KOPT-K1 (cell line): ENCODE measurements around the gene SYCP2.

Experiments used
- H3K27ac ChIP-seq: fragments of 200-600 bp; sonication (generic); 2 replicates; pipeline ENCODE4 v1.5.1; 2016; ENCODE audit warnings: antibody characterized with exemption, mild to moderate bottlenecking, low read depth, low read length; ENCODE audit not compliant: poor library complexity, severe bottlenecking
- H3K36me3 ChIP-seq: fragments of 200-600 bp; sonication (generic); 2 replicates; pipeline ENCODE4 v1.5.1; 2017; ENCODE audit warnings: antibody characterized with exemption, mild to moderate bottlenecking, low read length, moderate library complexity; ENCODE audit not compliant: insufficient read depth
- H3K9me3 ChIP-seq: fragments of 200-600 bp; sonication (generic); 2 replicates; pipeline ENCODE4 v1.5.1; 2017; ENCODE audit warnings: antibody characterized with exemption, low read length, mild to moderate bottlenecking; ENCODE audit not compliant: insufficient read depth, poor library complexity, severe bottlenecking

Gene SYCP2

GRCh38 chr20:59850018-59850641 lies 83.3 kb downstream of the SYCP2 start:
- no peaks in the 10 kb centered on the region for H3K9me3 ChIP-seq
- H3K27ac ChIP-seq = no peak overlapping the region
- H3K36me3 ChIP-seq = peaks cover 68% of the 10 kb centered on the region

- Histone ChIP-seq H3K36me3 (peaks cover 71% of the 10 kb centered on the region), H3K27ac (no peak overlapping the region), H3K9me3 (no peaks in the 10 kb centered on the region)
These were observed 85.3 kb downstream of the SYCP2 start for GRCh38 chr20:59848182-59848581.

- Histone ChIP-seq H3K9me3 (no peaks in the 10 kb centered on the region), H3K27ac (no peak overlapping the region), H3K36me3 (peaks cover 85% of the 10 kb centered on the region)
These were observed 88.0 kb downstream of the SYCP2 start for GRCh38 chr20:59845472-59845871.

- Histone ChIP-seq H3K9me3 (no peaks in the 10 kb centered on the region), H3K27ac (no peak overlapping the region), H3K36me3 (peaks cover 86% of the 10 kb centered on the region)
These were observed 94.0 kb downstream of the SYCP2 start for GRCh38 chr20:59839400-59839799.

GRCh38 chr20:59837623-59838394 lies 95.6 kb downstream of the SYCP2 start:
- peaks cover 78% of the 10 kb centered on the region for H3K36me3 ChIP-seq
- H3K27ac ChIP-seq = no peak overlapping the region

GRCh38 chr20:59836767-59837166 lies 96.7 kb downstream of the SYCP2 start:
- peaks cover 77% of the 10 kb centered on the region for H3K36me3 ChIP-seq

More at GRCh38 chr20:59837623-59838394, 95.6 kb downstream of the SYCP2 start:
- no peaks in the 10 kb centered on the region for H3K9me3 ChIP-seq

GRCh38 chr20:59835448-59836395 lies 97.7 kb downstream of the SYCP2 start:
- Histone ChIP-seq H3K27ac (no peak overlapping the region), H3K9me3 (no peaks in the 10 kb centered on the region), H3K36me3 (peaks cover 66% of the 10 kb centered on the region)

More at GRCh38 chr20:59836767-59837166, 96.7 kb downstream of the SYCP2 start:
- Histone ChIP-seq H3K9me3 (no peaks in the 10 kb centered on the region), H3K27ac (no peak overlapping the region)

GRCh38 chr20:59835057-59835447 lies 98.4 kb downstream of the SYCP2 start:
- Histone ChIP-seq H3K36me3 (peaks cover 60% of the 10 kb centered on the region), H3K27ac (no peak overlapping the region), H3K9me3 (no peaks in the 10 kb centered on the region)

GRCh38 chr20:59832406-59833363 lies 100.8 kb downstream of the SYCP2 start:
- Histone ChIP-seq H3K36me3 (peaks cover 40% of the 10 kb centered on the region), H3K27ac (no peak overlapping the region), H3K9me3 (no peaks in the 10 kb centered on the region)

- H3K27ac ChIP-seq = no peak overlapping the region
- no peaks in the 10 kb centered on the region for H3K9me3 ChIP-seq
- peaks cover 36% of the 10 kb centered on the region for H3K36me3 ChIP-seq
These were observed 101.5 kb downstream of the SYCP2 start for GRCh38 chr20:59831916-59832270.

- Histone ChIP-seq H3K27ac (no peak overlapping the region), H3K9me3 (no peaks in the 10 kb centered on the region), H3K36me3 (peaks cover 34% of the 10 kb centered on the region)
These were observed 102.2 kb downstream of the SYCP2 start for GRCh38 chr20:59831024-59831915.

GRCh38 chr20:59830665-59831023 lies 102.8 kb downstream of the SYCP2 start:
- Histone ChIP-seq H3K36me3 (peaks cover 28% of the 10 kb centered on the region; the same call in 1 of the 2 replicates), H3K27ac (no peak overlapping the region), H3K9me3 (no peaks in the 10 kb centered on the region)

- Histone ChIP-seq H3K27ac (no peak overlapping the region), H3K36me3 (peaks cover 29% of the 10 kb centered on the region; the same call in 1 of the 2 replicates), H3K9me3 (no peaks in the 10 kb centered on the region)
These were observed 103.4 kb downstream of the SYCP2 start for GRCh38 chr20:59829786-59830664.
